GM10248 (cell line): ENCODE results near the gene GLT8D2.
"Not testable (repeated sequence)": the region's sequence is repeated elsewhere in the genome, so short reads cannot be mapped to it uniquely, and the experiment has no call there.

Source experiments
- CTCF ChIA-PET: fragments of 300-600 bp; sonication (Branson Sonifier 250); formaldehyde crosslinking; extraction: SDS; loops from one replicate; lab custom pipeline; 2021; ENCODE audit warnings: antibody characterized with exemption; lab: Yijun Ruan, JAX
- POLR2A ChIA-PET: fragments of 350-650 bp; sonication (Branson Sonifier 250); formaldehyde crosslinking; extraction: SDS; loops from one replicate; lab custom pipeline; 2020; ENCODE audit warnings: antibody characterized with exemption; lab: Yijun Ruan, JAX
- DNase-seq: peaks from one replicate; pipeline ENCODE4 v3.0.0; 2012; ENCODE audit errors: extremely low spot score
- TF ChIP-seq, protein P1 (sequence below): IDR thresholded peaks from 2 replicates; pipeline ENCODE4 v1.5.1; 2012; ENCODE audit warnings: mild to moderate bottlenecking, low read depth; ENCODE audit errors: extremely low read depth, missing control alignments, control extremely low read depth

Gene GLT8D2

DNA sequence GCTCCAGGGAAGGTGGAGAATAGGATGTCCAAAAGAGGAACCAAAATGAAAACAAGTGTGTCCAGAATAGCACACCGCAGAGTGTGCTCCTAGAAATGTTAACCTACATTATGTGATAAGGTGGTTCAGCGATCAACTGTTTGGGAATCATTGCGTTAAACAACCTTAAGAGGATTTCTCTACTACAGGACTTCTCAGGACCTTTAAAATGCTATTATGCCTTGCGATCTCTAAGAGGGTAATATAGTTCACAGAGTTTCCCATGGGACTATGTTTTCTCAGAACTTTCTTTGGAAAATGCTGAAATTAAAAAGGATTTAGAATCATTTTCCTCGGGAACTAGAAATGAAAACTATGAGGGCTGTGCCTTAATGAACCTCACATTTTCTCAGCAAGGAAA lies 1.8 kb downstream of the GLT8D2 start:
- ChIA-PET POLR2A (no interaction called here), CTCF (interaction anchor here (2.1 kb wide), 1 partner anchor 10 kb away, joined by 8 read pairs; no protein-coding TSS in a partner anchor)
- TF ChIP-seq, protein P1, sequence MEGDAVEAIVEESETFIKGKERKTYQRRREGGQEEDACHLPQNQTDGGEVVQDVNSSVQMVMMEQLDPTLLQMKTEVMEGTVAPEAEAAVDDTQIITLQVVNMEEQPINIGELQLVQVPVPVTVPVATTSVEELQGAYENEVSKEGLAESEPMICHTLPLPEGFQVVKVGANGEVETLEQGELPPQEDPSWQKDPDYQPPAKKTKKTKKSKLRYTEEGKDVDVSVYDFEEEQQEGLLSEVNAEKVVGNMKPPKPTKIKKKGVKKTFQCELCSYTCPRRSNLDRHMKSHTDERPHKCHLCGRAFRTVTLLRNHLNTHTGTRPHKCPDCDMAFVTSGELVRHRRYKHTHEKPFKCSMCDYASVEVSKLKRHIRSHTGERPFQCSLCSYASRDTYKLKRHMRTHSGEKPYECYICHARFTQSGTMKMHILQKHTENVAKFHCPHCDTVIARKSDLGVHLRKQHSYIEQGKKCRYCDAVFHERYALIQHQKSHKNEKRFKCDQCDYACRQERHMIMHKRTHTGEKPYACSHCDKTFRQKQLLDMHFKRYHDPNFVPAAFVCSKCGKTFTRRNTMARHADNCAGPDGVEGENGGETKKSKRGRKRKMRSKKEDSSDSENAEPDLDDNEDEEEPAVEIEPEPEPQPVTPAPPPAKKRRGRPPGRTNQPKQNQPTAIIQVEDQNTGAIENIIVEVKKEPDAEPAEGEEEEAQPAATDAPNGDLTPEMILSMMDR, result no peak
- no peak for DNase-seq

DNA sequence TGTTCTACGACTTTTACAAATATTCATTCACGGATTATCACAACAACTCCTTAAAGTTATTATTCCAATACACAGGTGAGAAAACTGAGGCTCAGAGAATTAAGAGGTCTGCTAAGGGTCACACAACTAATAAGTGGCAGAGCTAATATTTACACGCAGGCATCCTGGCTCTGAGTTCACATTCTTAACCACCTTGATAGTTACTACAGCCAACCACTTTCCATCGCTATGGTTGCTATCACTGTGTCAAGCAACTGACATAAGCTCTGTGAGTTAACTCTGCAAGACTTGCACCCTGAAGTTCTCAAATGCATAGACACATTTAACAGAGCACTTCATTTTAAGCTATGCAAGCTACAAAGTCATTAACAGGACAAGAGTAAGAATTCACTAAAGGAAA lies 3.7 kb downstream of the GLT8D2 start:
- POLR2A ChIA-PET, result no interaction called here

DNA sequence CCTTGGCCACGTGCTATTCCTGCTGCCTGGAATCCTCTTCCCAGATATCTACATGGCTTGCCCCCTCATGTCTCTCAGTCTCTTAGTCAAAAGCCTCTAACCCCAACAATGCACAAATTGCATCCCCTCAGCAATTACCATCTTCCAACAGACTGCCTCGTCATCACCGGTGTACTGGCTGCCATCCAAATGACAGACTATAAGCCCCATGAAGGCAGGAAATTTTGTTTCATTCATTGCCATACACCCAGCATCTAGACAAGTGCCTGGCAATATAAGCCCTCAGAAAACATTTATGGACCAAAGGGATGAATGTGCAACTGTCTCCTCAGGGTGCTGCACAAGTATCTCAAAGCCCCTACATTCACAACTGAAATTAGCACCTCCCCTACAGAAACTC lies 5.8 kb downstream of the GLT8D2 start:
- DNase-seq, result no peak
- ChIA-PET POLR2A (no interaction called here), CTCF (no interaction called here)
- TF ChIP-seq, protein P1, result no peak

More for the DNA sequence above, 3.7 kb downstream of the GLT8D2 start:
- no peak for DNase-seq
- CTCF ChIA-PET, result interaction anchor here (0.7 to 2.1 kb wide), 5 partner anchors 10 to 312 kb away, joined by 3 to 8 read pairs (median 5); no protein-coding TSS in a partner anchor
- TF ChIP-seq, protein P1, result no peak

DNA sequence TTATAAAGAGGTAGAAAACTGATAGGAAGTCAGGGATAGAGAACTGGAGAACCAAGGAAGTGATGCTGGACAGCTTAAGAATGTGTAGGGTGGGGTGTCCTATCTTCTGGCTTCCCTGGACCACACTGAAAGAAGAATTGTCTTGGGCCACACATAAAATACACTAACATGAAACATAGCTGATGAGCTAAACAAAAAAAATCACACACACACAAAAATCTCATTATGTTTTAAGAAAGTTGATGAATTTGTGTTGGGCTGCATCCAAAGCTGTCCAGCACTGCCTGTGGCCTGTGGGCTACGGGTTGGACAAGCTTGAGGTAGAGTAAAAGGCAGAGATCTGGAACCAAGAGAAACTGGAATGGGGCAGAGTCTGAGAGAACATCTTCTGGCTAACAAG lies 7.4 kb downstream of the GLT8D2 start:
- ChIA-PET CTCF (interaction anchor here (1.0 to 2.2 kb wide), 5 partner anchors 12 to 201 kb away, joined by 3 to 8 read pairs (median 4); no protein-coding TSS in a partner anchor), POLR2A (no interaction called here)
- TF ChIP-seq, protein P1, result no peak
- no peak for DNase-seq

DNA sequence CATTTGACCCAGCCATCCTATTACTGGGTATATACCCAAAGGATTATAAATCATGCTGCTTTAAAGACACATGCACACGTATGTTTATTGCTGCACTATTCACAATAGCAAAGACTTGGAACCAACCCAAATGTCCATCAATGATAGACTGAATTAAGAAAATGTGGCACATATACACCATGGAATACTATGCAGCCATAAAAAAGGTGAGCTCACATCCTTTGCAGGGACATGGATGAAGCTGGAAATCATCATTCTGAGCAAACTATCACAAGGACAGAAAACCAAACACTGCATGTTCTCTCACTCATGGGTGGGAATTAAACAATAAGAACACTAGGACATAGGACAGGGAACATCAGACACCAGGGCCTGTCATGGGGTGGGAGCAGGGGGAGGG lies 10.2 kb downstream of the GLT8D2 start:
- CTCF ChIA-PET, POLR2A ChIA-PET, DNase-seq: not testable (repeated sequence)

DNA sequence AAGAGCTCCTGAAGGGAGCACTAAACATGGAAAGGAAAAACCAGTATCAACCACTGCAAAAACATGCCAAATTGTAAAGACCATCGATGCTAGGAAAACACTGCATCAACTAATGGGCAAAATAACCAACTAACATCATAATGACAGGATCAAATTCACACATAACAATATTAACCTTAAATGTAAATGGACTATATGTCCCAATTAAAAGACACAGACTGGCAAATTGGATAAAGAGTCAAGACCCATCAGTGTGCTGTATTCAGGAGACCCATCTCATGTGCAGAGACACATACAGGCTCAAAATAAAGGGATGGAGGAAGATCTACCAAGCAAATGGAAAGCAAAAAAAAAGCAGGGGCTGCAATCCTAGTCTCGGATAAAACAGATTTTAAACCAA lies 13.8 kb downstream of the GLT8D2 start:
- POLR2A ChIA-PET, DNase-seq: not testable (repeated sequence)
- CTCF ChIA-PET, result interaction anchor here (1.8 kb wide), 1 partner anchor 73 kb away, joined by 6 read pairs; no protein-coding TSS in a partner anchor

DNA sequence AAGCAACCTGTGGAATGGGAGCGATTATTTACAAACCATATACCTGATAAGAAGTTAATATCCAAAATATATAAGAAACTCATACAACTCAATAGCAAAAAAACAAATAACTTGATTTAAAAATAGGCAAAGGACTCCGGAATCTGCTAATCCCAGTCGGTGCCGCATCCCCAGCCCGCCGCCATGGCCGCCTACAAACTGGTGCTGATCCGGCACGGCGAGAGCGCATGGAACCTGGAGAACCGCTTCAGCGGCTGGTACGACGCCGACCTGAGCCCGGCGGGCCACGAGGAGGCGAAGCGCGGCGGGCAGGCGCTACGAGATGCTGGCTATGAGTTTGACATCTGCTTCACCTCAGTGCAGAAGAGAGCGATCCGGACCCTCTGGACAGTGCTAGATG lies 19.4 kb downstream of the GLT8D2 start:
- CTCF ChIA-PET, result interaction anchor here (1.1 kb wide), 1 partner anchor 11 kb away, joined by 3 read pairs; no protein-coding TSS in a partner anchor
- POLR2A ChIA-PET, DNase-seq: not testable (repeated sequence)

DNA sequence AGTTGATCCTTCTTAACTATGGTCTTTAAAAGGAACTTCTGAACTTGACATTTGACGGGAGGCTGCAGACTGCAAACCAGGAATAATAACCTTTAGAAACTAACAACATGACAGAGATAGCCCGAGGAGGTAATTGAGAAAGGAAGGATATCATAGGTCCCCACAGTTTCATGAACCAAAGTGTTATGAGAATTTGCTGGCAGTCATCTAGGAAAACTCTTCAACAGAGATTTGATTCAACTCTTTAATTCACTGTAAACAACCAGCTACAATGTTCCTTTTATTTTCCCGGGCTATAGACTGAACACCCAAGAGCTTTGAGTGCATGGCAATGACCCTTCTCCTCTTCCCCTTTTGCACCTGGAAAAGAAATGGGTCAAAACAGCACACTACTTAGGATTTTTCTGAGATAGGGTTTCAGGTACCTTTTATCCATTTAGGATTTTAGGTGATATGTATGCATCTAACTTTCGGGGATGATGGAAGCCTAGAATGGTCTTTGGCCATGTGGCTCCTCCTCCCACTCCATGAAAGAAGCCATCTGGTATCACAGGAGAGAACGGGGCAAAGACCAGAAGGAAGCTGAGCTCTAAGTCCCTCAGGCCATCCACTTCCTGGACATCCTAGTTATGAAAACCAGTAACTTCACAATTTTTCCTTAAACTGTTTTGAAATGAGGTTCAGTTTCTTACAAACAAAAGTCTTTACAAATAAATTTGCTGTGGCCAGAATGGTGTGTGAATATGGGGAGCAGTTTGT lies 23.0 kb downstream of the GLT8D2 start:
- TF ChIP-seq, protein P1, result no peak
- ChIA-PET CTCF (interaction anchor here (0.9 kb wide), 1 partner anchor 396 kb away, joined by 3 read pairs; no protein-coding TSS in a partner anchor), POLR2A (no interaction called here)
- DNase-seq, result no peak
